Spleen (tissue), 11 donors: Measurements from ENCODE around the gene GNAI3. TPM values are rescaled to one million over a fixed set of nuclear protein-coding genes. Genes with fewer than 3 reads are reported as not detected.

Source experiments
- DNase-seq: peaks from one replicate; pipeline ENCODE4 v3.0.0-alpha.2; 2020
- H3K27ac ChIP-seq, 8 donors: fragments of 200-600 bp; sonication (generic) in 7 of 8; 1 replicate in 4 of 8; 2 replicates in 4 of 8; pipeline versions ENCODE4 v1.5.0 to v1.8.0; 2016 to 2021; ENCODE audit warnings: inconsistent platforms in 4 of 8, mild to moderate bottlenecking in 4 of 8, moderate library complexity in 1 of 8
- H3K27me3 ChIP-seq, 7 donors: fragments of 200-600 bp; sonication (generic) in 6 of 7; replicated peaks in 1 of 7; 1 replicate in 4 of 7; 2 replicates in 3 of 7; pipeline versions ENCODE4 v1.5.0 to v1.8.0; 2016 to 2021; ENCODE audit warnings: inconsistent platforms in 3 of 7, mild to moderate bottlenecking in 1 of 7
- H3K36me3 ChIP-seq, 6 donors: fragments of 200-600 bp; sonication (generic) in 5 of 6; 1 replicate in 4 of 6; 2 replicates in 2 of 6; pipeline versions ENCODE4 v1.5.0 to v1.8.0; 2016 to 2021; ENCODE audit warnings: inconsistent platforms in 2 of 6
- H3K4me1 ChIP-seq, 6 donors: fragments of 200-600 bp; sonication (generic) in 5 of 6; 1 replicate in 3 of 6; 2 replicates in 3 of 6; pipeline versions ENCODE4 v1.5.0 to v1.8.0; 2016 to 2021; ENCODE audit warnings: inconsistent platforms in 3 of 6
- H3K4me3 ChIP-seq, 8 donors: fragments of 200-600 bp; sonication (generic) in 7 of 8; 1 replicate in 4 of 8; 2 replicates in 4 of 8; pipeline versions ENCODE4 v1.5.0 to v1.8.0; 2016 to 2021; ENCODE audit warnings: inconsistent platforms in 4 of 8, mild to moderate bottlenecking in 4 of 8, moderate library complexity in 2 of 8
- H3K9me3 ChIP-seq, 8 donors: fragments of 200-600 bp; sonication (generic) in 7 of 8; 1 replicate in 4 of 8; 2 replicates in 4 of 8; pipeline versions ENCODE4 v1.5.0 to v1.8.0; 2016 to 2021; ENCODE audit warnings: inconsistent platforms in 4 of 8
- POLR2A ChIP-seq, 3 donors: fragments of 450-650 bp; IDR thresholded peaks; one replicate each; pipeline ENCODE4 v1.5.1; 2017; ENCODE audit warnings: antibody characterized with exemption in 3 of 3, mild to moderate bottlenecking in 1 of 3
- POLR2AphosphoS5 ChIP-seq, 3 donors: sonication (generic); formaldehyde crosslinking; IDR thresholded peaks; one replicate each; pipeline ENCODE4 v1.5.1; 2017; ENCODE audit warnings: antibody characterized with exemption in 3 of 3
- WGBS, 5 donors: extraction: QIAGEN DNeasy Blood & Tissue Kit in 3 of 5; methylation state at CpG; one replicate each; pipeline versions ENCODE4 v1.1.5 to v1.1.7; 2013 to 2018; 5-methylcytosine and 5-hydroxymethylcytosine counted together
- intact Hi-C: fragments of 100-400 bp; cut with DNase I; formaldehyde crosslinking; loops from one replicate; pipeline ENCODE4 v1.15.0; 2023; ENCODE audit warnings: low total_unique reads
- polyA plus RNA-seq, 3 donors: library from polyadenylated mRNA; stranded (reverse); fragments of 200-250 nt; gene quantifications; one replicate each; pipeline ENCODE4 v1.2.1, GENCODE V29; 2013
- total RNA-seq, 7 donors: library from RNA; depleted of rRNA in 3 of 7; stranded (reverse); fragments of >200 nt in 3 of 7; fragmentation: NEBNext Ultra II Directional in 4 of 7; extraction: Animal tissue kit (Norgen Biotek cat#: 25700) in 4 of 7; gene quantifications; one replicate each; pipeline versions ENCODE4 v1.1.0 to v1.2.1, GENCODE V29; 2016 to 2021
- TF ChIP-seq, protein P1 (sequence below), 11 experiments: fragments of 200-600 bp in 7 of 11; fragments of 450-650 bp in 4 of 11; sonication (generic) in 4 of 11; IDR thresholded peaks in 8 of 11; conservative IDR thresholded peaks in 3 of 11; 1 replicate in 7 of 11; 2 replicates in 4 of 11; pipeline versions ENCODE4 v1.4.0 to v1.8.0; 2016 to 2021; ENCODE audit warnings: antibody characterized with exemption in 11 of 11, inconsistent platforms in 4 of 11, mild to moderate bottlenecking in 1 of 11
- donor health status: healthy with polysubstance abuse.
- donor health status: DM: no; HTN: no; CAD: no; lungs with moderate emphysema.
- donor health status: DM: no; HTN: no; CAD: no.
- donor health status: Bipolar disorder and iron deficiency.
- donor health status: healthy.
- donor health status: DM: no; HTN: no; CAD: no.
- donor health status: DM: yes; HTN: yes; CAD: no.

The GNAI3 gene
- total and polyA plus RNA-seq, 10 donors = 1.8 to 11.4 (median 9.2) TPM

DNA sequence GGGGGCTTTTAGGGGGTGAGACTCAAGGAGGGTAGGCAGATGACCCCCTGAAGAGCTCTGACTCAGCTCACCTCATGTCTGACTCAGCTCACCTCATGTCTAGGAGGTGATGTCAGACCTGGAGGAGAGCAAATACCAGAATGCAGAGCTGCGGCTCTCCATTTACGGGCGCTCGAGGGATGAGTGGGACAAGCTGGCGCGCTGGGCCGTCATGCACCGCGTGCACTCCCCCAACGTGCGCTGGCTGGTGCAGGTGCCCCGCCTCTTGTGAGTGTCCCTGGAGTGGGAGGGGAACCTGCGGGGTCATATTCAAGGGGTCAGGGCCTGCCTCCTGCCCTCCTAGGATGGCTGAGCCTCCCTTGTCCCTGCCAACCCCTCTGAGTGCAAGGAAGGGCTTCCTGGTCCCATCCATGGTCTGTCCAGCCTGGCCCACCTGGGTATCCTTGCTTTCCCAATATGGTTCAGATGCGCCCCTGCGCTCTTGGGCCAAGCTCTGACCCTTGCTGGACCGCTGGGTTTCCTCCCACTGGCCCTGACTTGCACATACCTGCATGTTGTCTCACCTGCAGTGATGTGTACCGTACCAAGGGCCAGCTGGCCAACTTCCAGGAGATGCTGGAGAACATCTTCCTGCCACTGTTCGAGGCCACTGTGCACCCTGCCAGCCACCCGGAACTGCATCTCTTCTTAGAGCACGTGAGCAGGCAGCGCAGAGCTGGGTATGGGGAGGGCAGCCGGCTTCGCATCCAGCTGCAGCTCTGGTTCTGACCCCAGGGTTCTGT lies 80.3 kb downstream of the GNAI3 start:
- peaks cover 7 to 40% (median 20%) of the 10 kb centered on the region in 6 donors for H3K4me1 ChIP-seq
- intact Hi-C loops = loop anchor here (5.0 kb wide), 1 partner anchor 81 kb away; the partner anchor contains the start of gene GNAI3
- no peaks in the 10 kb centered on the region for H3K27me3 ChIP-seq
- H3K4me3 ChIP-seq = no peak overlapping the region
- no peaks in the 10 kb centered on the region for H3K9me3 ChIP-seq
- WGBS, 5 donors = 83 to 95% (median 90%) methylated on average over 6 to 23 of the region's 23 CpGs
- no peak for TF ChIP-seq POLR2AphosphoS5 (IDR thresholded peaks at IDR 0.05)
- TF ChIP-seq POLR2A (IDR thresholded peaks at IDR 0.05) = no peak
- TF ChIP-seq, protein P1, sequence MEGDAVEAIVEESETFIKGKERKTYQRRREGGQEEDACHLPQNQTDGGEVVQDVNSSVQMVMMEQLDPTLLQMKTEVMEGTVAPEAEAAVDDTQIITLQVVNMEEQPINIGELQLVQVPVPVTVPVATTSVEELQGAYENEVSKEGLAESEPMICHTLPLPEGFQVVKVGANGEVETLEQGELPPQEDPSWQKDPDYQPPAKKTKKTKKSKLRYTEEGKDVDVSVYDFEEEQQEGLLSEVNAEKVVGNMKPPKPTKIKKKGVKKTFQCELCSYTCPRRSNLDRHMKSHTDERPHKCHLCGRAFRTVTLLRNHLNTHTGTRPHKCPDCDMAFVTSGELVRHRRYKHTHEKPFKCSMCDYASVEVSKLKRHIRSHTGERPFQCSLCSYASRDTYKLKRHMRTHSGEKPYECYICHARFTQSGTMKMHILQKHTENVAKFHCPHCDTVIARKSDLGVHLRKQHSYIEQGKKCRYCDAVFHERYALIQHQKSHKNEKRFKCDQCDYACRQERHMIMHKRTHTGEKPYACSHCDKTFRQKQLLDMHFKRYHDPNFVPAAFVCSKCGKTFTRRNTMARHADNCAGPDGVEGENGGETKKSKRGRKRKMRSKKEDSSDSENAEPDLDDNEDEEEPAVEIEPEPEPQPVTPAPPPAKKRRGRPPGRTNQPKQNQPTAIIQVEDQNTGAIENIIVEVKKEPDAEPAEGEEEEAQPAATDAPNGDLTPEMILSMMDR (IDR thresholded peaks at IDR 0.05 in 8 of 11, conservative IDR thresholded peaks at IDR 0.05 in 3 of 11) = no peak
- no peak for DNase-seq
- H3K36me3 ChIP-seq = peaks cover 0 to 82% (median 60%) of the 10 kb centered on the region in 6 donors
- H3K27ac ChIP-seq = no peak overlapping the region

DNA sequence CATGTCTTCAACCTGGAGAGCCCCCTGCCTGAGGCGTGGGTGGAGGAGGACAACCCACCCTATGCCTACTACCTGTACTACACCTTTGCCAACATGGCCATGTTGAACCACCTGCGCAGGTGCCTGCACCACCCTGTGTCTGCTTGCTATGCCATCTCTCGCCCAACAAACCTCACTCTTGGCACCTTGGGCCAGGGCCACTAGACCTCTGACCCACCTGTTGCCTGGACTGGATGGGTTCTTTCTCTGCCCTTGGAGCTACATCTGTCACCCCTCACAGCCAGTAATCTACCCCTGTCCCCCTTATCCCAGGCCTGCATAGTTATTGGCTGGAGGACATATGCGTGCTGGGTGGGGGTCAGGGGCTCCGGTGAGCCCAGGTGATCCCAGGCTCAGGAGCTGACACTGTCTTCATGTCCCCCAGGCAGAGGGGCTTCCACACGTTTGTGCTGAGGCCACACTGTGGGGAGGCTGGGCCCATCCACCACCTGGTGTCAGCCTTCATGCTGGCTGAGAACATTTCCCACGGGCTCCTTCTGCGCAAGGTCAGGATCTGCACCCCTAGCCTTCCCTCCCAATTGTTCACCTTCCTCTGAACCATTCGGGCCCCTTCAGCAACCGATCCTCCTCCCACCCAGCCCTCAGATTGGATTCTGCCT lies 81.1 kb downstream of the GNAI3 start:
- intact Hi-C loops = loop anchor here (5.0 kb wide), 1 partner anchor 82 kb away; the partner anchor contains the start of gene GNAI3
- Histone ChIP-seq H3K27ac (peak overlapping the region in 1 of 8 donors; percentile 1), H3K4me1 (peaks cover 0 to 39% (median 12%) of the 10 kb centered on the region in 6 donors)

DNA sequence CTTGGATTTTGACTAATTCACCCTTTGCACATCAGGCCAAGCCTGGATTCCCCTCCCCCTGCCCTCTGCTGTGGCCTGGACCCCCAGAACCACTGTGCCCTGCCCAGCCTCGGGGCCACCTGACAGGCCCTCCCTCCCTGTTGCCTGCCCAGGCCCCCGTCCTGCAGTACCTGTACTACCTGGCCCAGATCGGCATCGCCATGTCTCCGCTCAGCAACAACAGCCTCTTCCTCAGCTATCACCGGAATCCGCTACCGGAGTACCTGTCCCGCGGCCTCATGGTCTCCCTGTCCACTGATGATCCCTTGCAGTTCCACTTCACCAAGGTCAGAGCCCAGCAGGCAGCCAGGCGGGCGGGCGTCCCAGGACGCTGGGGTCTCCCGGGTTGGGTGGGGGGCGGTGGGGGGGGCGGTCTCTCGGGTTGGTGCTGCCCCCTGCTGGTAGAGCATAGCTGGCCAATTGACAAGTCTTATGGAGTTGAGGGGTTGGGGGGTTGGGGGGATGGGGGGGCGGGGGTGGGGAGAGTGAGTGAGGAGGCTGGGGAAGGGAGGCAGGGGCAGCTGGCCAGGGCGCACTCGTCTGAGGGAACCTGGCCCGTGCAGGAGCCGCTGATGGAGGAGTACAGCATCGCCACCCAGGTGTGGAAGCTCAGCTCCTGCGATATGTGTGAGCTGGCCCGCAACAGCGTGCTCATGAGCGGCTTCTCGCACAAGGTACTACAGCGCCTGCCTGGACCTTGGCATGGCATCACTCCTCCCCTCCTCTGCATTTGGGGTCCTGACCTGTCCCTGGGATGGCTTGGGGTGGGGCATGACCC lies 81.9 kb downstream of the GNAI3 start:
- Histone ChIP-seq H3K36me3 (peaks cover 0 to 77% (median 60%) of the 10 kb centered on the region in 6 donors), H3K9me3 (no peaks in the 10 kb centered on the region), H3K27ac (peak overlapping the region in 1 of 8 donors; percentile 67), H3K4me3 (no peak overlapping the region), H3K4me1 (peaks cover 0 to 39% (median 7%) of the 10 kb centered on the region in 6 donors), H3K27me3 (no peaks in the 10 kb centered on the region)
- intact Hi-C loops = no loop called here
- WGBS, 5 donors = 77 to 98% (median 79%) methylated on average over 8 to 30 of the region's 30 CpGs
- TF ChIP-seq POLR2AphosphoS5 (IDR thresholded peaks at IDR 0.05) = peak in 1 of 3 donors; percentile 22
- TF ChIP-seq POLR2A (IDR thresholded peaks at IDR 0.05) = no peak
- TF ChIP-seq, protein P1 (IDR thresholded peaks at IDR 0.05 in 8 of 11, conservative IDR thresholded peaks at IDR 0.05 in 3 of 11) = peak in 5 of 11 experiments; percentile 43 to 56 (median 54)
- DNase-seq = no peak

More for the DNA sequence above, 81.1 kb downstream of the GNAI3 start:
- WGBS, 5 donors = 83 to 95% (median 90%) methylated on average over 9 to 10 of the region's 10 CpGs
- no peak for DNase-seq
- H3K36me3 ChIP-seq = peaks cover 0 to 82% (median 60%) of the 10 kb centered on the region in 6 donors
- no peak overlapping the region for H3K4me3 ChIP-seq
- H3K9me3 ChIP-seq = no peaks in the 10 kb centered on the region
- TF ChIP-seq POLR2AphosphoS5 (IDR thresholded peaks at IDR 0.05) (no peak), POLR2A (IDR thresholded peaks at IDR 0.05) (no peak)
- TF ChIP-seq, protein P1 (IDR thresholded peaks at IDR 0.05 in 8 of 11, conservative IDR thresholded peaks at IDR 0.05 in 3 of 11) = no peak
- no peaks in the 10 kb centered on the region for H3K27me3 ChIP-seq
